HTR-8/SVneo (cell line): ENCODE results near the gene WFIKKN2.
"Not testable (repeated sequence)": the region's sequence is repeated elsewhere in the genome, so short reads cannot be mapped to it uniquely, and the experiment has no call there.

Experiments used
- DNase-seq: peaks from one replicate; pipeline ENCODE4 v3.0.0; 2011; ENCODE audit warnings: low spot score, mixed read lengths; ENCODE audit not compliant: insufficient read length
- FAIRE-seq: peaks from 2 replicates; lab custom pipeline; 2011; peaks lifted over from hg19 to GRCh38; lab: Jason Lieb, UNC

WFIKKN2 gene

GRCh38 chr17:50848039-50848438 lies 12.7 kb downstream of the WFIKKN2 start:
- FAIRE-seq (no peak), DNase-seq (no peak)

GRCh38 chr17:50848711-50849110 lies 13.3 kb downstream of the WFIKKN2 start:
- no peak for FAIRE-seq
- DNase-seq: no peak

GRCh38 chr17:50850640-50851039 lies 15.3 kb downstream of the WFIKKN2 start:
- DNase-seq (no peak), FAIRE-seq (no peak)

- FAIRE-seq (no peak), DNase-seq (no peak)
Observed at GRCh38 chr17:50853015-50853615, 17.7 kb downstream of the WFIKKN2 start.

- no peak for DNase-seq
- no peak for FAIRE-seq
Observed at GRCh38 chr17:50853781-50854180, 18.4 kb downstream of the WFIKKN2 start.

- DNase-seq: no peak
- no peak for FAIRE-seq
Observed at GRCh38 chr17:50855708-50856330, 20.4 kb downstream of the WFIKKN2 start.

GRCh38 chr17:50856431-50856830 lies 21.0 kb downstream of the WFIKKN2 start:
- no peak for DNase-seq
- FAIRE-seq: no peak

GRCh38 chr17:50858486-50859225 lies 23.3 kb downstream of the WFIKKN2 start:
- FAIRE-seq (no peak), DNase-seq (no peak)

GRCh38 chr17:50859727-50860126 lies 24.3 kb downstream of the WFIKKN2 start:
- FAIRE-seq, DNase-seq: not testable (repeated sequence)

GRCh38 chr17:50861334-50861676 lies 25.9 kb downstream of the WFIKKN2 start:
- DNase-seq (no peak), FAIRE-seq (no peak)

GRCh38 chr17:50861822-50862528 lies 26.6 kb downstream of the WFIKKN2 start:
- FAIRE-seq (peak; percentile 33), DNase-seq (no peak)

- no peak for FAIRE-seq
- no peak for DNase-seq
Observed at GRCh38 chr17:50863221-50863843, 27.9 kb downstream of the WFIKKN2 start.

GRCh38 chr17:50863931-50864330 lies 28.5 kb downstream of the WFIKKN2 start:
- DNase-seq (no peak), FAIRE-seq (no peak)

GRCh38 chr17:50864747-50865059 lies 29.3 kb downstream of the WFIKKN2 start:
- FAIRE-seq (no peak), DNase-seq (no peak)

- DNase-seq (no peak), FAIRE-seq (peak; percentile 16)
Observed at GRCh38 chr17:50865060-50865867, 29.9 kb downstream of the WFIKKN2 start.

GRCh38 chr17:50865868-50866260 lies 30.5 kb downstream of the WFIKKN2 start:
- FAIRE-seq (no peak), DNase-seq (no peak)

GRCh38 chr17:50866261-50866949 lies 31.0 kb downstream of the WFIKKN2 start, which contains the start of gene TOB1:
TSS of gene TOB1 (minus strand) at chr17:50866354. CDS start at chr17:50864017, 2,337 bp downstream.
- FAIRE-seq (peak; percentile 99), DNase-seq (peak; percentile 95)

GRCh38 chr17:50866950-50867362 lies 31.6 kb downstream of the WFIKKN2 start:
- FAIRE-seq (no peak), DNase-seq (peak; percentile 66)
